CD4-positive, alpha-beta T cell treated with Interleukin-4 for 1 hour (primary cell): ENCODE data around the gene KIF1A.
"Not testable (repeated sequence)": the region's sequence is repeated elsewhere in the genome, so short reads cannot be mapped to it uniquely, and the experiment has no call there.

Experiments
- DNase-seq, 2 donors: peaks; one replicate each; pipeline ENCODE4 v3.0.0-alpha.2; 2020 to 2022

Gene KIF1A

GRCh38 chr2:240696469-240696868 lies 123.5 kb downstream of the KIF1A start:
- not testable (repeated sequence) for DNase-seq

- DNase-seq: not testable (repeated sequence)
Measured at GRCh38 chr2:240695593-240695992, 124.4 kb downstream of the KIF1A start.

- not testable (repeated sequence) for DNase-seq
Measured at GRCh38 chr2:240694304-240694703, 125.7 kb downstream of the KIF1A start.

DNA sequence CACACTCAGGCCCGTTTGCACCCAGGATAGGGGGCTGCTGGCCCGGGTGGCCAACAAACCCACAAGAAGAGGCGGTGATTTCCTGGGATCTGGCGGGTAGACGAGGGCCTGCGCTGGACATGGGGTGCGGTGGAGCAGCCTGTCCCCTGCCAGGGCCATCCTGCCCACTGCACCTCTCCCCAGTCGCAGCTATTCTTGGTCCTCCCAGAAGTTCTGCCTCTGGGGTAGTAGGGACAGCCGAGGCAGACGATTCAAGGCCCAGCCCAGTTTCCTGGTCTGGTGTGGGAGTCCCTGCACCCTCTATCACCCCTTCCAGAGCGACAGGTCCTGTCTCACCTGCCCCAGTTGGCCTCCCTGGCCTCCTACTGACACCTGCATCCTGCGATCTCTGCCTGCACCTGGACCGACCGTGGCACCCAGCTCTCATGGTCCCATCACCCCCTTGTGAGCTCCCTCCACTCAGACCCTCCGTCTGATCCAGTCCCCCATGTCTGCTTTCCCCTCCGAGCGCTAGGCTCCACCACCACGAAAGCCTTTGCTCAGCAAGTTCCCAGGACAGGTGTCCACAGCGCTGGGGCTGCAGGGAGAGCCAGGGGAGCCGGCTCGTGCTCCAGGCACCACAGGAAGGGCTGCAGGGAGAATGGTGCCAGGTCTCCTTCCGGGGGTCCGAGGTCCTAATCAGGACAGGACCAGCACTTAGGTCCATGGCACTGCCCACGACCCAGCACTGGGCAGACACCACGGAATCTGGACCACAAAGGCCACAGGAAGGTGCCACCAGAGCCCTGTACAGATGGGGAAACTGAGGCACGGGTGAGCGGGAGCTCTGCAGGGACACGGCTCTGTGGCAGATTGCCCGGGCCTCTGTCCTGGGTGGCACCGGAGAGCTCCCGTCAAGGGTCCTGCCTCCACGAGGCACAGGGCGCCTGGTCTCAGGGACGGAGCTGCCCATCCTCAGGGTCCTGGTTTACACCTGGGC lies 127.1 kb downstream of the KIF1A start:
- DNase-seq: not testable (repeated sequence)

DNA sequence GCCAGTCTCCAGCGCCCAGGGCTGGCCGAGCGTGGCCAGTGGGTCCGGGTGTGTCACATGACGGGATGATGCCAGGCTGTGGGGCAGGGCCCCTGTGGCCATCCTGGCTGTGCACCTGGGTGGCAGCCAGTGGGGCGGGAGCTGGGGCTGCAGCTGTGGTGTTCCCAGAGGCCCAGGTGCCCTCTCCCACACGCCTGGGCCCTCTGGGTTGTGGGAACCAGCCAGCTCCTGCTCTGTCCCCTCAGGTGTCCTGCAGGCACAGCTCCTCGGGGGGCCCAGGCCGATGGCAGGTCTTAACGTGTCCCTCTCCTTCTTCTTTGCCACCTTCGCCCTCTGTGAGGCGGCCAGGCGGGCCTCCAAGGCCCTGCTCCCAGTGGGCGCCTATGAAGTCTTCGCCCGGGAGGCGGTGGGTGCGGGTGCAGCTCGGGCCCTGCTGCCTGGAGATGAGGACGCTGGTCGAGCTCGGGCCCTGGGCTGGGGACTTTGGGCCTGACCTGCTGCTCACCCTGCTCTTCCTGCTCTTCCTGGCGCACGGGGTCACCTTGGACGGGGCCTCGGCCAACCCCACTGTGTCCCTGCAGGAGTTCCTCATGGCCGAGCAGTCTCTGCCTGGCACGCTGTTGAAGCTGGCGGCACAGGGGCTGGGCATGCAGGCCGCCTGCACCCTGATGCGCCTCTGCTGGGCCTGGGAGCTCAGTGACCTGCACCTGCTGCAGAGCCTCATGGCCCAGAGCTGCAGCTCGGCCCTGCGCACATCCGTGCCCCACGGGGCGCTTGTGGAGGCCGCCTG lies 128.2 kb downstream of the KIF1A start, which contains the start of gene AQP12A:
Gene AQP12A, plus strand, starts transcription at position 236 of the 790 bp plus-strand sequence. Its CDS starts 48 bp downstream, at position 284.
- DNase-seq: not testable (repeated sequence)

- not testable (repeated sequence) for DNase-seq
Measured at GRCh38 chr2:240691075-240691427, 129.0 kb downstream of the KIF1A start.

DNA sequence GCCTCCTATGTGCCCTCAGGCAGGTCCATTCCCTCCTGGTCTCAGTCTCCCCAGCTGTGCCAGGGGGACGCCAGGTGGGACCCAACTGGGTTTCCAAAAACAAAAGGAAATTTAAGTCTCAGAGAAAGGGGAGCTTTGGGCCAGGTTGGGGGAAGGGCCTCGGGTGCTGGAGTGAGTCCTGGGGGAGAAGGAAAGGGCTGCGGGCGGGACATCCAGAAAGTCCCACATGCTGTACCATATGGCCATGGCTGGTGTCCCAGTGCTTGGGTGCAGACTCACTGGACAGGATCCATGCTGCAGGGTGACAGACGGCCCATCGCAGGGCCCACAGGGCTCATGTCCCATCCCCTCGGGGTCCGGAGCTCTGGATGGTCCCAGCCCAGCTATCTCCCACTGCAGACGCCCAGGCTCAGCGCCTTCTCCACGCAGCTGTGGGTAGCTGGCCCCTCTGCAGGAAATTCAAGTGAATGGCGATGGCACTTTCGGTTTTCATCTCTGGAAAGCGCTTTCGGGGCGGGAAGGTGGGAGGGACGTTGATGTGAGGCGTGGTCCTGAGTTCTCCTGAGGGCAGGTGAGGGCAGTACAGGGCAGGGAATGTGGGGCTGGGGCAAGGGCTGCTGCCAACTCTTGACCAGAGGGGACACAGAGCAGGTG lies 129.5 kb downstream of the KIF1A start:
- DNase-seq: not testable (repeated sequence)

GRCh38 chr2:240689975-240690374 lies 130.0 kb downstream of the KIF1A start:
- no peak for DNase-seq

GRCh38 chr2:240688553-240688919 lies 131.5 kb downstream of the KIF1A start:
- DNase-seq: no peak

DNA sequence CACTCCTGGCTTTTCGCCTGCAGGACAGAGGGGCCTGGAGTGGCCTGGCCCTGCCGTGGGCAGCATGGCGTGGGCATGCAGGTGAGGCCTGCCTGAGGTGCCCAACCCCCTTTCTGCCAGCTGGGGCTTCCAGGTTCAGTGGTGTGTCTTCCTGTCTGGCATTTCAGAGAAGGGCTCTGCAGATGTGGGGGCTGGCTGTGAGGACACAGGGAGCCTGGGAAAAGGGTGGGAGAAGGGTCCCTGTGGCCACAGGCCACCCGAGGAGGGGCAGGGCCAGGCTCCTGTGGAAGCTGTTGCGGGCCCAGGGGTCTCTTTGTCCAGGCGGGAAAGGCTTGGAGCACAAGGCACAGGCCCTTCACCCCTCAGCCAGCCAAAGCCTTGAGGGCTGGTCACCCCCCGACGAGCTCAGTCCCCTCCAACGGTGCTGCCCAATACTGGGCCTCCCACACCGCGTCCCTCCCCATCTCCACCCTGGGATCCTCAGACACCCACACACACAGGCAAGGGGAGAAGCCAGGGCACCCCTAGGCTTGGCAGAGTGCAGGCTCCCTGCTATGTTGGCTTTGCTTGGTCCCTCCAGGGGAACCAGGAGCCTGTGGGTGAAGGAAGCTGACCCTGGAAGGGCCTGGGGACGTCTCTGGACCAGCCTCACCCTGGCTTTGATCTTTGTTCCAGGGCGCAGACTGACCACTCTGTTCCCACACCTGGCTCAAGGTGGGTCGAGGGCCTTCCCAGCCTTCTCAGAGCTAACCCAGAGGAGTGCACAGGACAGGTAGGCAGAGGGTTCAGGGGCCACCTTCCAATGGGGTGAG lies 132.1 kb downstream of the KIF1A start:
- DNase-seq: no peak

DNA sequence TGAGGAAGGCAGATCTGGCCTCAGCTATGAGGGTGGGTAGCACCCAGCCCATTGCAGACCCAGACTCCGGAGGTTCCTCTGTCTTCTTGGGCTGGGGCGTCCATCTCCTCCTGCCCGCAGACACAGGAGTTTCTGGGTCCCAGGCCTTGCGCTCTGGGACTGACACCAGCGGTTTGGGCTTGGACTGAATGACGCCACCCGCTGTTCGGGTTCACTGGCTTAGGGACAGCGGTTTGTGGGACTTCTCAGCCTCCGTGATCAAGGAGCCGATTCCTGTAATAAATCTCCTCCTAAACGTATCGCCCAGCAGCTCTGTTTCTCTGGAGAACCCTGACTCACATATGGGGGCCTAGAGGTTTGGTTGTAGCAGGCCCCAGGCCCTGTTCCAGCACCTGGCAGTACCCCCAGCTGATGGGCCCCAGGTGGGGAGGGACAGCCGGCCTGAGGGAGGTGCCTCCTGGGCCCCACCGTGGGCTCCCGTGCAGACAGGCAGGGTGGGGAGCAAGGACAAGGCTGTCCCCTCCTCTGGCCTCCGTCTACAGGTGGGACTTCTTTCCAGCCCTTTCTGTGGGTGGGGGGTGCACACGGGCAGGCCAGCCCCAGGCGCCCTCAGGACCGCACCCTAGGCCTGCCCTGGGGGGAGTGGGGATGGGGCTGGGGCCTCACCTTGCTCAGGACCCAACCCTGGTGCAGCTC lies 132.8 kb downstream of the KIF1A start:
- no peak for DNase-seq

GRCh38 chr2:240686460-240686859 lies 133.6 kb downstream of the KIF1A start:
- DNase-seq: no peak

DNA sequence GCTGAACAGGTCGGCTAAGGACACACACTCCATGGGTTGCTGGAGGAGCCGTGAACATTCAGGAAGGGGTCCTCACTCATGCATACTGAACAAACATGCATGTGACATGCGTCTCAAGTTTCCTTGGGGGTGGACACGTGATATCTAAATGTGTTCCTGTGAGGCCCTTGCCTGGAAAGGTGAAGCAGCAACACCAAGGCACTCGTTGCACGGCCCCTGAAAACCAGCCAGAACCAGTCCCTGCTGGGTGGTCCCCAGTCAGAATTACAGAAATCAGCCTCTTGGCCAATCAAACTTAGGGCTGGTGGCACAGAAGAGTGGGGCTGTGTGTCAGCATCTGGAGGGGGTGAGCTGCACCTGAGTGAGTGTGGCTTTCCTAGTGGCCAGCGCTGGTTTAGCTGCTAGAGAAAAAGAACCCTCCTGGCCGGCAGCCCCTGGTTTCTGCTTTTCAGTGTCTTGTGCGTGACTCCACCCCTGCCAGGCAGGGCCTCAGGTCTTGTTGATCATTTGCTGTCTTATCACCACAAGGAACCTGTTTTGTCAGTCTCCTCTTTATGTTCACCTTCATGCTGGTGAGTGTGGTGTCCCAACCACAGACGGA lies 134.1 kb downstream of the KIF1A start:
- DNase-seq: no peak

GRCh38 chr2:240683980-240684728 lies 135.9 kb downstream of the KIF1A start:
- not testable (repeated sequence) for DNase-seq

GRCh38 chr2:240683329-240683979 lies 136.6 kb downstream of the KIF1A start:
- not testable (repeated sequence) for DNase-seq

- DNase-seq: not testable (repeated sequence)
Measured at GRCh38 chr2:240682431-240683224, 137.4 kb downstream of the KIF1A start, which contains the start of gene AQP12B. Gene AQP12B (minus strand): TSS chr2:240682885. CDS start chr2:240682837, 48 bp downstream.

DNA sequence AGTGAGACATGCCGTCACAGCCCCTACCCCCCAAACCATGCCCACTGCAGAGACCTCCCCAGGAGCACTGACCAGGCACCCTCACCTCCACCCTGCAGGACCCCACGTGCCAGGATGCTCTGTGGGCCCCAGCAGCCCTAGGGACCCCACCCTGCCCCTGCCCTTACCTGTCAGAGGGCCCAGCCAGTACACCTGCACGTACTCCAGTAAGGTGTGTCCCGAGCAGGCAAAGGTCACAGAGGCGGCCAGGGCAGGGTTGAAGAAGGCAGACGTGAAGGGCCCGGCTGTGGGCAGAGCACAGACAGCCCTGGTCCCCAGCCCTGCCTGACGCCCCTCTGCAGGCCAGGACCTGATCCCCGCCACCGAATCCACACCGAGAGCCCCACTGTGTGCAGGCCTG lies 139.8 kb downstream of the KIF1A start:
- not testable (repeated sequence) for DNase-seq

DNA sequence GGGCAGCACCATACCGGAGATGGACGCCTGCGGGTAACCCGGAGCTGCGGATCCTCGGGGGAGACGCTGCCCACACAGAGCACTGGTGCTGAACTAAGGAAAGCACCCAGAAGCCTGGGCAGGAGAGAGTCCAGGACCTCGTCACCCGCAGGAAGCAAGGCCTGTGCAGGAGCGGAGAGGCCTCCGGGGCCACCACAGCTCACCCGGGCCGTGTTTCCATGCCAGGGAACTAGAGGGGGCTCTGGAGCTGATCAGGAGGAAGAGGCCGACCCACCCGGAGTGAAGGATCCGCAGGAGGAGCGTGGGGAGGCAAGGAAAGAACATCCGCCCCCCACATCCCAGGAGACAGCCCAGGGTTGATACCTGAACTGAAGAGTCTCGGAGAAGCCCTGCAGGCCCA lies 141.1 kb downstream of the KIF1A start:
- DNase-seq: not testable (repeated sequence)

DNA sequence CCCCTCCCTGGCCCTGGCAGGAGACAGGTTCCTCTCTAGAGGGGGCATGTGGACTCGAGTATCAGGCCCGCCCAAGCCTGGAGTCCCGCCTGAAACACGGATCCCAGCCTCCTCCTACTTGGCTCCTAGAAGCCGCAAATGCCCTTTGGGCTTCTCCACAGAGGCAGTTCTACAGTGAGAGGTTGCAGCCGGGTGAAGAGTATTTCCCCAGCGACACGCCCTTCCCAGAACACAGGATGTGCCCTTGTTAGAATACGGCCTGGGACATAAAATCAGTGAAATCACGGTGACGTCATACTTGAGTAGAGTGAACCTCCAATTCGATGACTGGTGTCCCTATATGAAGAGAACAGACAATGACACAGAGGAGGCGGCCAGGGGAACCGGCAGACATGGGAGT lies 142.0 kb downstream of the KIF1A start:
- DNase-seq: not testable (repeated sequence)
